Measurements from ENCODE around the gene MAP4K1. TPM values are rescaled to one million over a fixed set of nuclear protein-coding genes. Genes with fewer than 3 reads are reported as not detected.

MAP4K1 gene
- polyA plus RNA-seq, 1 donor from 2014 or later: 1.0 TPM

GRCh38 chr19:38599722-38600121 lies 18.0 kb downstream of the MAP4K1 start:
- H3K9ac ChIP-seq (ENCODE audit: low read length): no peak overlapping the region

GRCh38 chr19:38597075-38597474 lies 20.7 kb downstream of the MAP4K1 start:
- Histone ChIP-seq H4K20me1 (ENCODE audit: insufficient read depth) (no peaks in the 10 kb centered on the region), H3F3A (ENCODE audit: insufficient read depth, low read length, poor library complexity, severe bottlenecking) (no peaks in the 10 kb centered on the region), H3K27me3 (ENCODE audit: insufficient read depth, low read depth, low read length) (no peaks in the 10 kb centered on the region), H3K4me2 (ENCODE audit: low read length) (no peak overlapping the region), H3K9ac (ENCODE audit: low read length) (no peak overlapping the region), H3K4me3 (ENCODE audit: low read length) (no peak overlapping the region), H3K9me2 (ENCODE audit: insufficient read depth, low read length) (no peaks in the 10 kb centered on the region), H3K9me3 (ENCODE audit: low read length) (no peaks in the 10 kb centered on the region), H2AFZ (ENCODE audit: low read depth, low read length) (no peak overlapping the region), H3K36me3 (ENCODE audit: insufficient read depth, low read length) (no peaks in the 10 kb centered on the region), H3K27ac (ENCODE audit: low read length) (no peak overlapping the region), H3K79me2 (replicated peaks; ENCODE audit: insufficient read depth, low read length) (no peaks in the 10 kb centered on the region)
- no peak for TF ChIP-seq MXI1 (conservative IDR thresholded peaks at IDR 0.05; ENCODE audit: poor library complexity, severe bottlenecking)
- TF ChIP-seq SMC3 (conservative IDR thresholded peaks at IDR 0.05; ENCODE audit: poor library complexity): no peak
- TF ChIP-seq POLR2AphosphoS5 (IDR thresholded peaks at IDR 0.05): no peak
- TF ChIP-seq EP300 (conservative IDR thresholded peaks at IDR 0.05; ENCODE audit: poor library complexity, severe bottlenecking): no peak
- TF ChIP-seq EZH2 (IDR thresholded peaks at IDR 0.05; ENCODE audit: borderline replicate concordance, insufficient read depth, low read length, poor library complexity, severe bottlenecking): no peak
- no peak for TF ChIP-seq TAF1 (IDR thresholded peaks at IDR 0.05; ENCODE audit: low read depth)
- no peak for TF ChIP-seq REST (IDR thresholded peaks at IDR 0.05; ENCODE audit: borderline replicate concordance)
- TF ChIP-seq RAD21 (conservative IDR thresholded peaks at IDR 0.05): no peak

More at GRCh38 chr19:38599722-38600121, 18.0 kb downstream of the MAP4K1 start:
- Histone ChIP-seq H3K9me3 (ENCODE audit: low read length) (no peaks in the 10 kb centered on the region), H3K27ac (ENCODE audit: low read length) (no peak overlapping the region), H3K36me3 (ENCODE audit: insufficient read depth, low read length) (no peaks in the 10 kb centered on the region), H3K4me3 (ENCODE audit: low read length) (no peak overlapping the region), H3K9me2 (ENCODE audit: insufficient read depth, low read length) (no peaks in the 10 kb centered on the region), H3F3A (ENCODE audit: insufficient read depth, low read length, poor library complexity, severe bottlenecking) (no peaks in the 10 kb centered on the region), H3K27me3 (ENCODE audit: insufficient read depth, low read depth, low read length) (no peaks in the 10 kb centered on the region), H3K4me2 (ENCODE audit: low read length) (no peak overlapping the region), H4K20me1 (ENCODE audit: insufficient read depth) (no peaks in the 10 kb centered on the region), H2AFZ (ENCODE audit: low read depth, low read length) (no peak overlapping the region), H3K79me2 (replicated peaks; ENCODE audit: insufficient read depth, low read length) (no peaks in the 10 kb centered on the region)
- no peak for TF ChIP-seq EP300 (conservative IDR thresholded peaks at IDR 0.05; ENCODE audit: poor library complexity, severe bottlenecking)
- no peak for TF ChIP-seq CTCF (IDR thresholded peaks at IDR 0.05; ENCODE audit: poor library complexity, severe bottlenecking)
- TF ChIP-seq SMC3 (conservative IDR thresholded peaks at IDR 0.05; ENCODE audit: poor library complexity): no peak
- no peak for TF ChIP-seq EZH2 (IDR thresholded peaks at IDR 0.05; ENCODE audit: borderline replicate concordance, insufficient read depth, low read length, poor library complexity, severe bottlenecking)
- no peak for TF ChIP-seq MXI1 (conservative IDR thresholded peaks at IDR 0.05; ENCODE audit: poor library complexity, severe bottlenecking)
- no peak for TF ChIP-seq POLR2AphosphoS5 (IDR thresholded peaks at IDR 0.05)
- TF ChIP-seq REST (IDR thresholded peaks at IDR 0.05; ENCODE audit: borderline replicate concordance): no peak
- no peak for TF ChIP-seq TAF1 (IDR thresholded peaks at IDR 0.05; ENCODE audit: low read depth)
- TF ChIP-seq RAD21 (conservative IDR thresholded peaks at IDR 0.05): no peak
